NK-92 (cell line): ENCODE measurements around the gene PRF1.
"Not testable (repeated sequence)": the region's sequence is repeated elsewhere in the genome, so short reads cannot be mapped to it uniquely, and the experiment has no call there.

ENCODE experiments used
- DNase-seq: peaks from one replicate; lab custom pipeline; 2025; ENCODE audit not compliant: unreplicated experiment; lab: John Stamatoyannopoulos, UW

Gene PRF1

DNA sequence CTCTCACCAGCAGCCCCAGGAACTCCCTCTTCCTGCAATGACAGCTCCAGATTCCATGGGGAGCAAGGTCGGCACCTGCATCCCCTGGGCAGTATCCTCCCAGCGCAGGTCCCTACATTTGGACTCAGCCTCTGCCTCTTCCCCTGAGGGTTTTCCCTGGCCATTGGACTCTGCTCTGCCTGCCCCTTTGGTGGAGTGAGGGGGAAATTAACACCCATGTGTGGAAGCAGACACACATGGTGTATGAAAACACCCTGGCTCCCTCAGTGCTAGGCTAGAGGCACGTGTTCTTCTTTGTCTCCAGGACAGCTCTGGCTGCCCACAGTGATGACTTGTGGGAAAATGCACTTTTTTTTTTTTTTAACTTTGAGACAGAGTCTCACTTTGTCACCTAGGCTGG, 8.4 kb downstream of the PRF1 start:
- DNase-seq = no peak

DNA sequence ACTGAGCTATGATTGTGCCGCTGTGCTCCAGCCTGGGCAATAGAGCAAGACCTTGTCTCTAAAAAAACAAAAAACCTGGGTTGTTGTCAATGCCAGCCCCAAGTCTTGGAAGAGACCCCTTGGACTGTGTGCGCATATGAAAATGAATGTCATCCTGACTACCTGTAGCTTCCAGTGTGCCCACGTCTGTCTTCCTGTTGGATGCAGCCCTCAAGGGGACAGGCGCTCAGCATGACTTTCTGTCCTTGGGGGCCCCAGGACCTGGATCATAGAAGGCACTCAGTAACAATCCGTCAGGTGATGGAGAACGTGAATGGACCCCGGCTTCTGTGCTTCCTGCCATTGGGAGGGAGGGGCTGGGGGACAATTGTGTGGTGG, 9.0 kb downstream of the PRF1 start:
- DNase-seq = no peak

GRCh38 chr10:70592746-70593512, 9.6 kb downstream of the PRF1 start:
- DNase-seq = no peak

DNA sequence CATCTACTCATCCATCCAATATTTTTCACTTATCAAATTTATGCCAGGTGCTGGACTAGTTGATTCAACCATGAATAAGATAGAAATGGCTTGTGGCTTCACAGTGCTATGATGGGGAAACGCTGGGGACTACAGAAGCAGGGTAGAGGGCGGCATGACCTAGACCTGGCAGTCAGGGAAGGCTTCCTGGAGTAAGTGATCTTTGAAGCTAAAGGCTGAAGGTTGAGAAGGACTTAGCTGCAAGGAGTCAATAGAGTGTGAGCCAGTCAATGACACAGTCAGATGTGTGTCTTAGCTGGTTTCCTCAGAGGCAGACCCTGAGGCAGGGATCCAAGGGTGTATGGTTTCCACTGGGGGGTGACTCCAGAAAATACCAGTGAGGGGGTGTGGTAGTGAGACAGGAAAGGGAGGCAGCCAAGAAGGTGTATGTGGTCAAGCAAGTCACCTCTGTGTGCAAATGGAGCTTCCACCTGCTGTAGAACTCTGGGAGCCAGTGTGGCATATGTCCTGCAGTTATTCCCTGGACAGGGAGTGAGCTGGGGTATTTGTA, 10.3 kb downstream of the PRF1 start:
- no peak for DNase-seq

- no peak for DNase-seq
These were observed 11.7 kb downstream of the PRF1 start for GRCh38 chr10:70590655-70591416.

- no peak for DNase-seq
These were observed 12.5 kb downstream of the PRF1 start for GRCh38 chr10:70589762-70590654.

GRCh38 chr10:70588859-70589570, 13.5 kb downstream of the PRF1 start:
- DNase-seq = no peak

- DNase-seq = no peak
These were observed 14.3 kb downstream of the PRF1 start for GRCh38 chr10:70588255-70588654.

DNA sequence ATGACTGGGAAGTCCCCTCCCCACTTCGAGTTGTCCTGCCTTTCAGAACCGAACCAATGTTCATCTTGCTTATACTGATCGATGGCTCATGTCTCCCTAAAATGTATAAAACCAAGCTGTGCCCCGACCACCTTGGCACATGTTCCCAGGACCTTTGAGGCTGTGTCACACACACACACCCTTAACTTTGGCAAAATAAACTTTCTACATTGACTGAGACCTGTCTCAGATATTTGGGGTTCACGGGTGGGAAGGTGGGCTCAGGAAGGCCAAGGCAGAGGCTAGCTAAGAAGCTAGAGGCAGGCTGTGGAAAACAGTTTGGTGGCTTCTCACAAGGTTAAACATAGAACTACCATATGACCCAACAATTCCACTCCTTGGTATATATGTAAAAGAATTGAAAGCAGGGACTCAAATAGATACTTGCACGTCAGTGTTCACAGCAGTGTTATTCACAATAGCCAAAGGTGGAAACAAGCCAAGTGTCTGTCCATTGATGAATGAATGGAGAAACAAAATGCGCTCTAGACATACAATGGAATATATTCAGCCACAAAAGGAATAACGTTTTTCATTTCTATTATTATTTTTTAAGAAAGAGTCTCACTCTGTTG, 15.4 kb downstream of the PRF1 start:
- no peak for DNase-seq

- DNase-seq = no peak
These were observed 16.1 kb downstream of the PRF1 start for GRCh38 chr10:70586348-70586930.

DNA sequence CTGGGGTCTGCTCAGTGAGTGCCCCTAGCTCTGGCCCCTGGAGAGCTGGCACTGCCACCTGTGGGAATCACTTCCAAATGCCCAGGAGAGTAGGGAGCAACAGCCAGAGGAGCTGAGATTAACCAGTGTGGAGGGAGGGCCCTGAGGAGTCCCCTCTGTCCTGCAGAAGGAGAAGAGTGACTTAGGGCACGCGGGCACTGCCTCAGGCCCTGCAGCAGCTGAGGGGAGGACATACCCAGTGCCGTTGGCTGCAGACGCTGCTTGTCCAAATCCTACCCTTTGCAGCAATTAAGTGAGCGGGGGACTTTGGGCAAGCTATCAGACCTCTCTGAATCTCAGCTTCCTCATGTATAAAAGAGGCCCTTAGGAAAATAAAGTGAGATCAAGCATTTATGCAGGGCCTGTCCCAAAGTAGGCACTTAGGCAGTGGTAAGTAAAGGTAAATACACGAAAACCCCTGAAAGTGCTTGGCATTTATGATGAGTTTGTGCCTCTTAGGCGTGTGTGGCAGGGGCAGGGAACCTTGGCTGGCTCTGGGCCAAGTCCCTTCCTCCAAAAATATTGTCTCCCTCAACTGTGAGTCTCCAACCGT, 16.9 kb downstream of the PRF1 start:
- DNase-seq = no peak

DNA sequence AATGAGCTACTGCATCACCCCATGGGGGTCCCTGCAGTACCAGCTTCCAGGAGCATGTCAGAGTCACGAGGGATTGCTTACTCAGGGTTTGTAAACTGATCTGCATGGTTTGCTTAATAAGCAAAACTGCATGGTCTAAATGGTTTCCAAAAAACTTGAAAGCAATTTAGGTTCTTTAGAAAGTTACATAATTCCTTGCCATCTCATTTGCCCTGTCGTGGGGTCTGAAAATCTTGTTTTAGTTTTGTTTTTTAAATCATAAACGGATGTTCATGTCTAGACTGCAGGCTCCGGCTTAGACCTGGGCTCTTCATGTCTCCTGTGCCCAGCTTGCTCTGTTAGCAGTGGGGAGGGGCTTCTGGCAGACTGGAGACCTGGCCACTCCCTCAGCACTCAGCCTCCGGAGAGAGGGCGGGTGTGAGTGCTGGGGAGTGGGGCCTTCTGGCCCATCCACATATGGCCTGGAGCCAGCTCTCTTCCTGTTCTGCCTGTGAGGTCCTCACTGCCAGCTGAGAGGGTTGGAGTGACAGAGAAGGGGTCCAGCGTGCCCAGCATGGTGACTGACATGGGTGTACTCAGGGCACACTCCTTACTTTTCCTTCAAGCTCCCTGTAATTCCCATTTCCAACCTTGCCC, 17.5 kb downstream of the PRF1 start:
- no peak for DNase-seq

DNA sequence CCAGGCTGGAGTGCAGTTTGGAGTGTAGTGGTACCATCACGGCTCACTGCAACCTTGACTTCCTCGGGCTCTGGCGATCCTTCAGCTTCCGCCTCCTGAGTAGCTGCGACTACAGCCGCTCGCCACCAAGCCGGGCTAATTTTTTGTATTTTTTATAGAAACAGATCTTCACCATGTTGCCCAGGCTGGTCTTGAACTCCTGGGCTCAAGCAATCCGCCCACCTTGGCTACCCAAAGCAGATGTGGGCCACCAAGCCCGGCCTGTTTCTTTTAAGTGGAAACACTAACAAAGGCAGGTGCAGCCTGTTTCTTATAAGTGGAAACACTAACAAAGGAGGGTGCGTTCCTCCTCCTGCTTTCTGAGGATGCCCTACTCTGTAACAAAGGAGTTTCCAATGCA, 18.2 kb downstream of the PRF1 start:
- no peak for DNase-seq

GRCh38 chr10:70583669-70584037, 18.9 kb downstream of the PRF1 start:
- DNase-seq = no peak

GRCh38 chr10:70582793-70583668, 19.5 kb downstream of the PRF1 start:
- no peak for DNase-seq

DNA sequence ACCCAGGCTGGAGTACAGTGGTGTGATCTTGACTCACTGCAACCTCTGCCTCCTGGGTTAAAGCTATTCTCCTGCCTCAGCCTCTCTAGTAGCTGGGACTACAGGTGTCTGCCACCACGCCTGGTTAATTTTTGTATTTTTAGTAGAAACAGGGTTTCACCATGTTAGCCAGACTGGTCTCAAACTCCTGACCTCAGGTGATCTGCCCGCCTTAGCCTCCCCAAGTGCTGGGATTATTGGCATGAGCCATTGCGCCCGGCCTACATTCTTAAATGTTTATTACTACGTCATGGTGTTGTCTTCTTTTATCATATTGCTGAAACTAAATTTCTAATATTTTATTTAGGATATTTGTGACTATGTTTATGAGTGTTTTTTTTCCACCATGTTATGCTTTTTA, 21.4 kb downstream of the PRF1 start:
- DNase-seq = not testable (repeated sequence)

DNA sequence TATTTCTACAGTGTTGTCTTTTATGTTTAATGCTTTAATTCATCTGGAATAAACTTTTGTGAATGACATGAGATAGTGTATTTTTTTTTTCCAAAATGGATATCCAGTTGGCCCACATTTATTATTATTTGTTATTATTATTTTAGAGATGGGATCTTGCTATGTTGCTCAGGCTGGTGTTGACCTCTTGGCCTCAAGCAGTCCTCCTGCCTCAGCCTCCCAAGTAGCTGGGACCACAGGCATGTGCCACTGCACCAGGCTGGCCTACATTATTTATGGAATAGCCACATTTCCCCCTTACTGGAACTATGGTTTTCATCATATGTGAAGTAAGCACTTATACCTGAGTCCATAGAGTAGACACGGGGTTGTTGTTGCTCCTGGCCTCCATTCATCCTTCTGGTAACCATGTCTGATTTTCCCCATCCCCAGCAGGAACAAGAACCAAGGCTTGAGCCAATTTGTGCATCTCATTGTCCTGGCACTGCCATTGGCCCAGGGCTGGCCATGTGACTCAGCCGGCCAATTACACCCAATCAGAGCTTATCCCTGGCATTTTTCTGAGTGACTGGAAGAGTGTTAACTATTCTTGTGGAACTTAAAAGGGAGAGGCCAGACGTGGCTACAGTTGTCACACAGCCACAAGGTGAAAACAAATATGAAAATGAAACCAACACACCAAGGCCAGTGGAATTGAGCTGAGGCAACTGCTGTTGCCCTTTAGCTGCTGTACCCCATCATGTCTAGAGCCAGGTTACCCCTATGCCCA, 23.1 kb downstream of the PRF1 start:
- DNase-seq = no peak
